Panc1 (cell line): ENCODE results near the gene SNX9. TPM values are rescaled to one million over a fixed set of nuclear protein-coding genes. Genes with fewer than 3 reads are reported as not detected.

Experiments used
- total RNA-seq: library from RNA; stranded (reverse); gene quantifications from one replicate; pipeline ENCODE4 v1.2.1, GENCODE V29; 2021; ENCODE audit not compliant: unreplicated experiment

The SNX9 gene
- total RNA-seq, 1 experiment from 2014 or later: 46.0 TPM

Other genes with a start within 250 kb of the SNX9 start
- gene SYNJ2, start 158.6 kb downstream of the SNX9 start, total RNA-seq: 70.0 TPM